ENCODE results near the gene CFI. TPM values are rescaled to one million over a fixed set of nuclear protein-coding genes. Genes with fewer than 3 reads are reported as not detected.
A peak's percentile ranks its signal among the peaks of the same experiment; 100 is the strongest.

Gene CFI
- total RNA-seq, 2 donors from 2014 or later: not detected

GRCh38 chr4:109722357-109722756 is 79.4 kb downstream of the CFI start:
- peaks cover 0 to 9% of the 10 kb centered on the region in 2 donors for H3K9me3 Mint-ChIP-seq

GRCh38 chr4:109721033-109721432 is 80.8 kb downstream of the CFI start:
- Mint-ChIP-seq H3K27ac (no peak overlapping the region), H3K9me3 (peaks cover 0 to 9% of the 10 kb centered on the region in 2 donors), H3K36me3 (peaks cover 3 to 27% of the 10 kb centered on the region in 2 donors)
- DNase-seq (ENCODE audit: low spot score in 2 of 2) (no peak), ATAC-seq (peak in 1 of 2 donors; percentile 49)

More at GRCh38 chr4:109722357-109722756, 79.4 kb downstream of the CFI start:
- DNase-seq (ENCODE audit: low spot score in 2 of 2) (no peak), ATAC-seq (no peak)
- peaks cover 9 to 23% of the 10 kb centered on the region in 2 donors for H3K36me3 Mint-ChIP-seq
- peak overlapping the region in 1 of 2 donors; percentile 39 for H3K27ac Mint-ChIP-seq

GRCh38 chr4:109719604-109720003 is 82.2 kb downstream of the CFI start:
- peaks cover 0 to 27% of the 10 kb centered on the region in 2 donors for H3K36me3 Mint-ChIP-seq
- no peak overlapping the region for H3K27ac Mint-ChIP-seq
- H3K9me3 Mint-ChIP-seq: peaks cover 0 to 9% of the 10 kb centered on the region in 2 donors
- DNase-seq (ENCODE audit: low spot score in 2 of 2): no peak
- no peak for ATAC-seq

GRCh38 chr4:109718759-109719158 is 83.0 kb downstream of the CFI start:
- Mint-ChIP-seq H3K36me3 (peaks cover 4 to 27% of the 10 kb centered on the region in 2 donors), H3K27ac (no peak overlapping the region), H3K9me3 (peaks cover 0 to 9% of the 10 kb centered on the region in 2 donors)
- no peak for ATAC-seq
- no peak for DNase-seq (ENCODE audit: low spot score in 2 of 2)

- Mint-ChIP-seq H3K9me3 (no peaks in the 10 kb centered on the region), H3K36me3 (peaks cover 4 to 16% of the 10 kb centered on the region in 2 donors), H3K27ac (no peak overlapping the region)
- ATAC-seq: no peak
- DNase-seq (ENCODE audit: low spot score in 2 of 2): no peak
These were observed 88.3 kb downstream of the CFI start for GRCh38 chr4:109713500-109713899.

- no peak for DNase-seq (ENCODE audit: low spot score in 2 of 2)
- no peaks in the 10 kb centered on the region for H3K9me3 Mint-ChIP-seq
- H3K36me3 Mint-ChIP-seq: peaks cover 0 to 4% of the 10 kb centered on the region in 2 donors
- no peak for ATAC-seq
- H3K27ac Mint-ChIP-seq: no peak overlapping the region
These were observed 92.8 kb downstream of the CFI start for GRCh38 chr4:109708990-109709389.

- Mint-ChIP-seq H3K9me3 (no peaks in the 10 kb centered on the region), H3K27ac (peak overlapping the region in 1 of 2 donors; percentile 45), H3K36me3 (peaks cover 0 to 4% of the 10 kb centered on the region in 2 donors)
- ATAC-seq: no peak
- no peak for DNase-seq (ENCODE audit: low spot score in 2 of 2)
These were observed 93.4 kb downstream of the CFI start for GRCh38 chr4:109708435-109708834.

- H3K27ac Mint-ChIP-seq: peak overlapping the region; percentile 33 to 85
- no peaks in the 10 kb centered on the region for H3K9me3 Mint-ChIP-seq
- H3K36me3 Mint-ChIP-seq: peaks cover 6 to 15% of the 10 kb centered on the region in 2 donors
- DNase-seq (ENCODE audit: low spot score in 2 of 2) (no peak), ATAC-seq (no peak)
These were observed 98.0 kb downstream of the CFI start for GRCh38 chr4:109703664-109704361.

GRCh38 chr4:109702950-109703663 is 98.7 kb downstream of the CFI start, which contains the start of gene CASP6:
CASP6 (minus strand) TSS chr4:109703445; CDS start chr4:109703395, 50 bp downstream.
- Mint-ChIP-seq H3K27ac (peak within 1 kb of the TSS; percentile 85 to 95), H3K36me3 (peaks cover 6 to 12% of the 10 kb centered on the region in 2 donors), H3K9me3 (no peaks in the 10 kb centered on the region)
- DNase-seq (ENCODE audit: low spot score in 2 of 2) (peak; percentile 77 to 80), ATAC-seq (peak; percentile 77 to 79)

GRCh38 chr4:109701566-109702410 is 100.0 kb downstream of the CFI start:
- Mint-ChIP-seq H3K9me3 (no peaks in the 10 kb centered on the region), H3K36me3 (peaks cover 13 to 21% of the 10 kb centered on the region in 2 donors), H3K27ac (peak overlapping the region; percentile 85 to 95)
- ATAC-seq (peak in 1 of 2 donors; percentile 0), DNase-seq (ENCODE audit: low spot score in 2 of 2) (no peak)

- Mint-ChIP-seq H3K27ac (peak overlapping the region in 1 of 2 donors; percentile 9), H3K36me3 (peaks cover 13 to 21% of the 10 kb centered on the region in 2 donors), H3K9me3 (no peaks in the 10 kb centered on the region)
- no peak for DNase-seq (ENCODE audit: low spot score in 2 of 2)
- no peak for ATAC-seq
These were observed 102.1 kb downstream of the CFI start for GRCh38 chr4:109699553-109700225.

GRCh38 chr4:109698656-109699055 is 103.1 kb downstream of the CFI start:
- peaks cover 19 to 30% of the 10 kb centered on the region in 2 donors for H3K36me3 Mint-ChIP-seq
- no peaks in the 10 kb centered on the region for H3K9me3 Mint-ChIP-seq
- ATAC-seq (no peak), DNase-seq (ENCODE audit: low spot score in 2 of 2) (no peak)
- H3K27ac Mint-ChIP-seq: peak overlapping the region in 1 of 2 donors; percentile 1

- H3K36me3 Mint-ChIP-seq: peaks cover 30 to 63% of the 10 kb centered on the region in 2 donors
- peak overlapping the region; percentile 27 to 28 for H3K27ac Mint-ChIP-seq
- DNase-seq (ENCODE audit: low spot score in 2 of 2) (no peak), ATAC-seq (peak; percentile 56 to 83)
- H3K9me3 Mint-ChIP-seq: no peaks in the 10 kb centered on the region
These were observed 110.3 kb downstream of the CFI start for GRCh38 chr4:109691411-109691920.

Measured in activated naive CD4-positive, alpha-beta T cell treated with anti-CD3 and anti-CD28 coated beads, Interleukin-2, amount 50 U/mL, for 72 hours (primary cell).